AG10803 (cell line): ENCODE results near the gene SH3RF3.

Source experiments
- DNase-seq: peaks from one replicate; pipeline ENCODE4 v3.0.0; 2010; ENCODE audit warnings: low read depth
- H3K4me3 ChIP-seq: 2 replicates; pipeline ENCODE4 v1.5.1; 2011; ENCODE audit warnings: mild to moderate bottlenecking, low read length, control low read depth
- TF ChIP-seq, protein P1 (sequence below): conservative IDR thresholded peaks from 2 replicates; pipeline ENCODE4 v1.5.1; 2011; ENCODE audit warnings: mild to moderate bottlenecking, low read length, control low read depth, inconsistent platforms

Gene SH3RF3

DNA sequence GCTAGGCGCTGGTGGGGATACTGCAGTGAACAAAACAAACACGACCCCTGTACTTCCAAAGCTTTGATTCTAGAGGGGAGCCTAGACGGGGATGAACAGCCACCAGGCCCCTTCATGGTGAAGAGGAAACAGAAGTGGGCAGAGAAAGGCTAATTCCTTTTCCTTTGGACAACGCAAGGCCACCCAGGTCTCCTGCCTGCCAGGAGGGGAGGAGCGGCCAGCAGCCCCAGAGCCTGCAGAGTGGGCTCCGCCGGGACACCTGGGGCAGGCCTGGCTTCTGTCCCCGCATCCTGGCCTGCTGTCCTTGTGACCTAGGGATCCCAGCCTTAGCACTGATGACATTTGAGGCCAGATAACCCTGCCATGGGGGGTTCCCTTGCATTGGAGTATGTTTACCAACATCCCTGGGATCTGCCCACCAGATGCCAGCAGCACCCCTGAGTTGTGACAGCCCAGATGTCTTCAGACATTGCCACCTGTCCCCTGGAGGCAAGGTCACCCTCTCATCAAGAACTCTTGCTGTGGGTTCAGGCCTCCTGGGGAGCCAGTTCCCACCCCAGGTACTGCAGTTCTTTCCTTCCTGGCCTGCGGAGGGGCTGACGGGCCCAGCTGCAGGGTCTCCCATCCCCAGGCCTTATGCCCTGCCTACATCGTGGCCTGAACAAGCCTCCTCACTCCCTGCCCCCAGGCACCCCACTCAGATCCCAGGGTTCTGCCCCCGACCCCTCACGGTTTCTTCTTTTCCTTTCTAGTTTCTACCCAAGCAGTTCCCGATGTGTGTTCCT, 359.1 kb downstream of the SH3RF3 start:
- TF ChIP-seq, protein P1, sequence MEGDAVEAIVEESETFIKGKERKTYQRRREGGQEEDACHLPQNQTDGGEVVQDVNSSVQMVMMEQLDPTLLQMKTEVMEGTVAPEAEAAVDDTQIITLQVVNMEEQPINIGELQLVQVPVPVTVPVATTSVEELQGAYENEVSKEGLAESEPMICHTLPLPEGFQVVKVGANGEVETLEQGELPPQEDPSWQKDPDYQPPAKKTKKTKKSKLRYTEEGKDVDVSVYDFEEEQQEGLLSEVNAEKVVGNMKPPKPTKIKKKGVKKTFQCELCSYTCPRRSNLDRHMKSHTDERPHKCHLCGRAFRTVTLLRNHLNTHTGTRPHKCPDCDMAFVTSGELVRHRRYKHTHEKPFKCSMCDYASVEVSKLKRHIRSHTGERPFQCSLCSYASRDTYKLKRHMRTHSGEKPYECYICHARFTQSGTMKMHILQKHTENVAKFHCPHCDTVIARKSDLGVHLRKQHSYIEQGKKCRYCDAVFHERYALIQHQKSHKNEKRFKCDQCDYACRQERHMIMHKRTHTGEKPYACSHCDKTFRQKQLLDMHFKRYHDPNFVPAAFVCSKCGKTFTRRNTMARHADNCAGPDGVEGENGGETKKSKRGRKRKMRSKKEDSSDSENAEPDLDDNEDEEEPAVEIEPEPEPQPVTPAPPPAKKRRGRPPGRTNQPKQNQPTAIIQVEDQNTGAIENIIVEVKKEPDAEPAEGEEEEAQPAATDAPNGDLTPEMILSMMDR: no peak
- no peak for DNase-seq
- H3K4me3 ChIP-seq: no peak overlapping the region

DNA sequence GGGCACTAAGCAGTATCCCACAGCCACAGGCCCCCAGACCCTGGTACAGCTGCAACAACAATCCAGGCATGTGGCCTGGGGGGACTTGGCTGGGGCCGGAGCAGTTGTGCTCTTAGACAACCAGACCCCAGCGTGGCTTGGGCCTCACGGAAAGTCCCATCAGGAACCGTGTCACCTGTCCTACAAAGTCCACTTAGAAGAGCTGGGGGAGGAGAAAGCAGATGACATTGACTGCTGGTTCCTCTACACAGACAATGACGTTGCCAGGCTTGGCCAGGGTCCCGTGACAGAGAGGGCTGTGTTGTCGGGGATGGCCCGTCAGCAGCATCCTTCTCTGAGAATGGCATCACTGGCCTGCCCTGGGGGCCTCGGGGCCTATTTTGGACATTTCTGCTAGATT, 360.3 kb downstream of the SH3RF3 start:
- no peak for DNase-seq
- H3K4me3 ChIP-seq: no peak overlapping the region
- TF ChIP-seq, protein P1: no peak

DNA sequence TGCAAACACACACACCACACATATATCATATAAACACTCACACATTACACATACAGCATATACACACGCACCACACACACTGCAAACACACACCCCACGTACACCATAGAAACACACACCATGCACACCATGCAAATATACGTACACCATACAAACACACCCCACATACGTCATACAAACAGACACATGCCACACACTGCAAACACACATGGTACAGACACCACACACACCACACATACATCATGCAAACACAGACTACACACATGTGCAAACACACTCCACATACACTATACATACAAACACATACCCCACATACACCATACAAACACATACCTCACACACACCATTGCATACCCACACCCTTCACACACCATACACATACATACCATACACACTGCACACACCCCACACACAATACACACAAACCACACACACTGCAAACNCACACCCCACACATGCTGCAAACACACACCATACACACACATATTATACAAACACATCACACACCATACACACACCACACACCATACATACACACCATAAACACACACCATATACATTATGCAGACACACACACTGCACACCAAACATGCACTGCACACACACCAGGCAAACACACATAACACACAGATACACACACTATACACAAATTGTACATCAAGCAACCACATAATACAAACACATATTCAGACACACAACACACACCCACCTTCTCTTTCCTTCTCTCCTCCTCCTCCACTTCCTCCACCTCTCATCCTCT, 364.4 kb downstream of the SH3RF3 start:
- H3K4me3 ChIP-seq: no peak overlapping the region
- TF ChIP-seq, protein P1: no peak
- DNase-seq: no peak

DNA sequence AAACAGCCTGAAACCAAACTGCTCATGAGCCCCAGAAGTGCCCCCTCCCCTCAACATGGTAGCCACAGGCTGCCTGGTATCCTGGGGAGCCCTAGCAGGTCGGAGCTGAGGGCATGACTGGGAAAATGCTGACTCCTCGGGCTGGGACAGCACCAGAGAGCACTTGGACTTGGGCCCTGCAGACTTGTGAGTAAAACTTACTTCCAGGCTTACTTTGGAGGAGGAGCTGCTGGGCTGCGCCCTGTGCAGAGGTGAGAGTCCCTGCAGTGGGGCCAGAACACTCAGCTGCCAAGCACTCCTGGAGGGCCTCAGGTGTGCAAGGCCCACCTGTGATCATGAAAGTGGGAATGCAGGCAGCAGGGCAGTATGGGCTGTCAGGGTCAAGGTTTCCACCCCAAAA, 365.3 kb downstream of the SH3RF3 start:
- TF ChIP-seq, protein P1: no peak
- H3K4me3 ChIP-seq: no peak overlapping the region
- DNase-seq: no peak

DNA sequence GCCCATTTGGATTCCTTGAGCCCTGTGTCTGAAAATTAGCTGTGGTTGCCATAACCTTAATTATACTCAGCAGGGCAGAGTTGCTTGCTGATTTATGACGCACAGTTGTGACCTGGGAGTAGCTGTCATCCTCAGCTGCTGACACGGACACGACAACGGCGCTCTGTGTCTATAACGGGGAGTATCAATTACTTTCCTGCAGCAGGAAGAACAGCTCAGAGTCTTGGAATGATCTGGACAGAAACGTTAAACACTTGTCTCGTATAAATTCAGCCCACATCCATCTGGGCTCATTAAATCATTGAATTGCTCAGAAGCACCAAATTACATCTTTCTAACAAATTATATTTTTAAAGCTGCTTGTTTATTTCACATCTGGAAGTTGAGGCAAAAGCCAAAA, 368.5 kb downstream of the SH3RF3 start:
- TF ChIP-seq, protein P1: no peak
- H3K4me3 ChIP-seq: no peak overlapping the region
- DNase-seq: peak; percentile 84

DNA sequence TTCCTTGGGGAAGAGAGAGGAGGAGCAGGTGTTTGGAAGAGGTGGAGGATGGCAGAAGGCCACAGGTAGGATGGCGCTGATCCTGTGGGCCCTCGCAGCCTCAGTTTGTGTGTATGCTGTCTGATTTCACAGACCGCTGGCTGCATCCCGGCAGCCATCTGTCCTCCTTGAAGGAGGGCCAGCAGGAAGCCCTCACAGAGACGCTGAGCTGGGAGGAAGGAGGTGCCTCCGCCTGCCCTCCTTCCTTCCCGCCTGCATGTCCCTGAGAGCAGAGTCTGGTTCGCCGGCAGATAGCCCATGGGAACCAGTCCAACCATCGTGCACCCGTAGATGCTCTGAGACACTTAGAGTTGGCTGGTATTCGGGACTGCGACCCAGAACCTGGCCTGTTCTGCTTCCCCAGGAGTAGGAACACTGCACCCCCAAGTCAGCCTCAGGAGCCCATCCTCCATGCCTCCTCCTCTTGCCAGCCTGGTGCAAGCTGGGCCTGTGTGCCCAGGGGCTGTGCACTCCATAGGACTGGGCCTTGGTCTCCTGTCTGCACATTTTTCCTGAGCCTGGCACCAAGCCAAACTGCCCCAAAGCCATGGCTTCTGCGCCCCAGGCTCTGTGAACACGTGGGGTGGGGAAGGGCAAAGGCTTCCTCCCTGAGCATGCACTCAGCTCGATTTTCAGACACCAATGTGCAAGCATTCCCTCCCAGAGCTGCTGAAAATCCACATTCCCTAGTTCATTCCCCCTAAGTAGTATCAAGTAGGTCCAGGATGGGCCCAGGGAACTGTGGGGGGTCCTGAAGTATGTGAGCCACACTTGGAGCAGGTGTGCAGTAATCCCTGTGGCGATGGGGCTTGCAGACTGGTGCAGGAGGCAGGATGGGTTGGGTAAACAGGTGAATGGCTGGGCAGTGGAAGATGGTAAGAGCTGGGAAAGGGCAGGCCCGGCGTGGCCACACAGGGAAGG, 369.2 kb downstream of the SH3RF3 start:
- TF ChIP-seq, protein P1: no peak
- H3K4me3 ChIP-seq: no peak overlapping the region
- DNase-seq: peak; percentile 38
